Gastrocnemius medialis (tissue), 4 donors: ENCODE results near the gene PAK5. TPM values are rescaled to one million over a fixed set of nuclear protein-coding genes. Genes with fewer than 3 reads are reported as not detected.

Source experiments
- ATAC-seq, 2 donors: fragments of 150-250 bp; one replicate each; pipeline ENCODE4 v1.9.1; 2016
- DNase-seq, 2 donors: peaks; one replicate each; pipeline ENCODE4 v3.0.0-alpha.2; 2019
- H3K27ac ChIP-seq, 4 donors: fragments of 200-600 bp; sonication (generic); 1 replicate in 1 of 4; 2 replicates in 3 of 4; pipeline ENCODE4 v1.5.1; 2016 to 2018; ENCODE audit warnings: mild to moderate bottlenecking in 2 of 4, moderate library complexity in 1 of 4
- H3K27me3 ChIP-seq, 3 donors: fragments of 200-600 bp; sonication (generic) in 2 of 3; 1 replicate in 1 of 3; 2 replicates in 2 of 3; pipeline versions ENCODE4 v1.5.1 to v1.6.0; 2016 to 2019; ENCODE audit warnings: mild to moderate bottlenecking in 1 of 3, moderate library complexity in 1 of 3
- H3K36me3 ChIP-seq, 2 donors: fragments of 200-600 bp; sonication (generic) in 1 of 2; one replicate each; pipeline ENCODE4 v1.5.1; 2017 to 2018
- H3K4me1 ChIP-seq, 2 donors: fragments of 200-600 bp; sonication (generic) in 1 of 2; one replicate each; pipeline ENCODE4 v1.5.1; 2016 to 2017; ENCODE audit warnings: mild to moderate bottlenecking in 2 of 2
- H3K4me3 ChIP-seq, 4 donors: fragments of 200-600 bp; sonication (generic) in 3 of 4; 1 replicate in 1 of 4; 2 replicates in 3 of 4; pipeline ENCODE4 v1.5.1; 2016 to 2019; ENCODE audit warnings: mild to moderate bottlenecking in 2 of 4
- H3K9me3 ChIP-seq, 3 donors: fragments of 200-600 bp; sonication (generic) in 2 of 3; 1 replicate in 1 of 3; 2 replicates in 2 of 3; pipeline ENCODE4 v1.5.1; 2016 to 2019
- POLR2A ChIP-seq, 2 donors: fragments of 450-650 bp; IDR thresholded peaks; one replicate each; pipeline ENCODE4 v1.6.1; 2017; ENCODE audit warnings: antibody characterized with exemption in 2 of 2, mild to moderate bottlenecking in 2 of 2, moderate library complexity in 2 of 2
- in situ Hi-C, 4 donors: fragments of 200-750 bp; cut with MboI; loops; one replicate each; pipeline versions ENCODE4 v1.15.0 to v1.8.0; 2017; ENCODE audit warnings: low sequenced_read_pairs in 4 of 4
- intact Hi-C: fragments of 100-400 bp; cut with DNase I; formaldehyde crosslinking; loops from one replicate; pipeline ENCODE4 v1.15.1; 2023; ENCODE audit warnings: low total_unique reads
- total RNA-seq, 4 donors: library from RNA; depleted of rRNA; stranded (reverse); fragments of >200 nt; gene quantifications; one replicate each; pipeline versions ENCODE4 v1.1.0 to v1.2.3, GENCODE V29; 2016
- TF ChIP-seq, protein P1 (sequence below), 5 experiments: fragments of 450-650 bp in 3 of 5; fragments of 200-600 bp in 2 of 5; sonication (generic) in 2 of 5; IDR thresholded peaks in 4 of 5; conservative IDR thresholded peaks in 1 of 5; 1 replicate in 4 of 5; 2 replicates in 1 of 5; pipeline ENCODE4 v1.5.1; 2016 to 2019; ENCODE audit warnings: antibody characterized with exemption in 5 of 5, mild to moderate bottlenecking in 3 of 5, moderate library complexity in 3 of 5

Gene PAK5
- total RNA-seq, 4 donors from 2014 or later, result not detected

DNA sequence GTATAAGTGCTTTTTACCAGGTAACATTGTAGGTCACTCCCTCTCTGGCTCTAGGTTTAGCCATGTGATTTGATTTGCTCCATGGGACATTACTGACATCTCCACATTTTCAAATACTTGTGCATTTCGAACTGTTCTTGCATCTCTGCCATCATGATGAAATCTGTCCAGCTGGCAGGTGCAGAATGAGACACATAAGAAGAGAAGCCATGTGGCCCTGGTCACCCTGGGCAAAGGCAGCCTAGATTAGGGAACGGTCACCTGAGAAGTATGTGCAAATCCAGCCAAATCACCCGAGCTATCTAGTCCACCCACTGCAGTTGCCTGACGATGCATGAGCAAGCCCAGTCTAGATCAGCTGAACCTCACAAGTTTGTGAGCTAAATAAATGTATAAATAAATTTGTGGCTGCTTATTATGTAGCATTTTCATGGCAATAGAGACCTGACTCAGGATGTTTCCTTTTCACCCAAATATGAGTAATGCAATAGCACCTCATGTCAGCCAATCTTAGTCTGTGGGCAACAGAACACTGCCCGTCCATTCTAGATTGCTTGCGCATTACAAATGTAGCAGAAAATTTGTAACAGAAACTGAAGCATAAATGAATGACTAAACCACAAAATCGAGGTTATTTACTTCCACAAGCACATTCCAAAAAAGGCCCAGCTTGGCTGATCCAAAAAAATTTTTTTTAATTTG, 115.2 kb downstream of the PAK5 start:
- Histone ChIP-seq H3K4me1 (no peaks in the 10 kb centered on the region), H3K27me3 (no peaks in the 10 kb centered on the region), H3K27ac (no peak overlapping the region), H3K4me3 (no peak overlapping the region), H3K36me3 (no peaks in the 10 kb centered on the region), H3K9me3 (no peaks in the 10 kb centered on the region)
- no peak for DNase-seq
- TF ChIP-seq, protein P1, sequence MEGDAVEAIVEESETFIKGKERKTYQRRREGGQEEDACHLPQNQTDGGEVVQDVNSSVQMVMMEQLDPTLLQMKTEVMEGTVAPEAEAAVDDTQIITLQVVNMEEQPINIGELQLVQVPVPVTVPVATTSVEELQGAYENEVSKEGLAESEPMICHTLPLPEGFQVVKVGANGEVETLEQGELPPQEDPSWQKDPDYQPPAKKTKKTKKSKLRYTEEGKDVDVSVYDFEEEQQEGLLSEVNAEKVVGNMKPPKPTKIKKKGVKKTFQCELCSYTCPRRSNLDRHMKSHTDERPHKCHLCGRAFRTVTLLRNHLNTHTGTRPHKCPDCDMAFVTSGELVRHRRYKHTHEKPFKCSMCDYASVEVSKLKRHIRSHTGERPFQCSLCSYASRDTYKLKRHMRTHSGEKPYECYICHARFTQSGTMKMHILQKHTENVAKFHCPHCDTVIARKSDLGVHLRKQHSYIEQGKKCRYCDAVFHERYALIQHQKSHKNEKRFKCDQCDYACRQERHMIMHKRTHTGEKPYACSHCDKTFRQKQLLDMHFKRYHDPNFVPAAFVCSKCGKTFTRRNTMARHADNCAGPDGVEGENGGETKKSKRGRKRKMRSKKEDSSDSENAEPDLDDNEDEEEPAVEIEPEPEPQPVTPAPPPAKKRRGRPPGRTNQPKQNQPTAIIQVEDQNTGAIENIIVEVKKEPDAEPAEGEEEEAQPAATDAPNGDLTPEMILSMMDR (IDR thresholded peaks at IDR 0.05 in 4 of 5, conservative IDR thresholded peaks at IDR 0.05 in 1 of 5), result no peak
- no peak for TF ChIP-seq POLR2A (IDR thresholded peaks at IDR 0.05)
- in situ Hi-C loops (no loop called here), intact Hi-C loops (no loop called here)
- no peak for ATAC-seq

DNA sequence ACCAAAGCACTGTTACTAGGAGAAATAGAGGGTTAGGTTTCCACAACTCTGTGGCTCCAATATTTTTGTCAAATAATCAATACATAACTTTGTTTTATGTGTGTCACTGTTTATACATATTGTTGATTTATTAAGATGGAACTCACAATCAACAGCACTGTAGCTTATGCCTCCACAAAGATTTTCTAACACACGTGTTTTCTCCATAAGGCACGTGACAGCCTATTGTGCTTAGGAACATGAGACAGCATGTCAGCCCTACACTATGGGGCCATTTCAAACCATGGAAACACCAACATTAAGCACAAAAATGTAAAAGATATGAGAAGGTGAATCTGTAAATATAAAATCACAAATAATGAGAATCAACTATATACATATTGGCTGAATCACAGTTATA, 127.0 kb downstream of the PAK5 start:
- no peak for ATAC-seq
- in situ Hi-C loops (no loop called here), intact Hi-C loops (loop anchor here (10.0 kb wide), 1 partner anchor 593 kb away; no protein-coding TSS in a partner anchor)
- H3K27me3 ChIP-seq, result no peaks in the 10 kb centered on the region
- no peak for DNase-seq
- H3K4me3 ChIP-seq, result no peak overlapping the region
- H3K9me3 ChIP-seq, result no peaks in the 10 kb centered on the region
- no peaks in the 10 kb centered on the region for H3K4me1 ChIP-seq
- TF ChIP-seq POLR2A (IDR thresholded peaks at IDR 0.05), result no peak
- TF ChIP-seq, protein P1 (IDR thresholded peaks at IDR 0.05 in 4 of 5, conservative IDR thresholded peaks at IDR 0.05 in 1 of 5), result no peak
- H3K27ac ChIP-seq, result no peak overlapping the region
- no peaks in the 10 kb centered on the region for H3K36me3 ChIP-seq

GRCh38 chr20:9710685-9711084, 128.2 kb downstream of the PAK5 start:
- intact Hi-C loops, result loop anchor here (10.0 kb wide), 1 partner anchor 594 kb away; no protein-coding TSS in a partner anchor
- Histone ChIP-seq H3K27me3 (no peaks in the 10 kb centered on the region), H3K36me3 (no peaks in the 10 kb centered on the region), H3K27ac (no peak overlapping the region), H3K9me3 (no peaks in the 10 kb centered on the region), H3K4me3 (no peak overlapping the region), H3K4me1 (no peaks in the 10 kb centered on the region)
- in situ Hi-C loops, result no loop called here
- no peak for TF ChIP-seq POLR2A (IDR thresholded peaks at IDR 0.05)
- TF ChIP-seq, protein P1 (IDR thresholded peaks at IDR 0.05 in 4 of 5, conservative IDR thresholded peaks at IDR 0.05 in 1 of 5), result no peak
- no peak for ATAC-seq
- no peak for DNase-seq

DNA sequence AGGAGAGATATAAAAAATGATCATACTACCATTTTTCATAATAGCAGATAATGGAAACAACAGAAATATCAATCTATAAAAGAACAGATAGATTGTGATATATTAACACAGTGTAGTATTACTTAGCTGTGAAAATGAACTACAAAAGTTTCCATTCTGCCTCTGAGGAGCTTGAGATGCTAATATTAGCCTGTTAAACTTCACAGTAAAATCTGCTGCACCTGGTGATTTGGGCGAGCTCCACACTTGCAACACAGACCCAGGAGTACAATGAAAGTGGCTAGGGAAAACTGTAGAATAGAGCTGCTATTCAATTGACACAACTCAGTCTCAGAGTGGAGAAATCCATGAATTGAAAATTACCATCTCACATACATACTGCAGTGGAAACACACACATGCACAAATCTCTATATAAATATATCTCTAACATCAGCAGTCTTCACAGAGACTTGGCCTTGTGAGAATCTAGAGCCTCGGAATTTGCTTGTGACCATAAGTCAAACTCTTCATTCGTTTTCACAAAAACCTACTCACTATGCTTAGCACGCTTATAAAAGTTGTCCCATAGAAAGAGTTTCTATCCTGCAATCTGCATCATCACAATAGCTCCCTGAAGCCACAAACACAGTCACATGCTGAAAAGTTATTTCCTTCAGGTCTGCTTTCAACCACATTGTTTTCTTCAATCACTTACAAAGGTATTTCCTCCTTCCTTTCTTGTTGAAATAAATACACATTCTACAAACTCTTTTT, 133.0 kb downstream of the PAK5 start:
- in situ Hi-C loops, result no loop called here
- Histone ChIP-seq H3K27me3 (no peaks in the 10 kb centered on the region), H3K9me3 (no peaks in the 10 kb centered on the region), H3K27ac (no peak overlapping the region), H3K4me1 (no peaks in the 10 kb centered on the region), H3K36me3 (no peaks in the 10 kb centered on the region), H3K4me3 (no peak overlapping the region)
- intact Hi-C loops, result no loop called here
- ATAC-seq (no peak), DNase-seq (no peak)
- TF ChIP-seq, protein P1 (IDR thresholded peaks at IDR 0.05 in 4 of 5, conservative IDR thresholded peaks at IDR 0.05 in 1 of 5), result no peak
- TF ChIP-seq POLR2A (IDR thresholded peaks at IDR 0.05), result no peak
